Small intestine (tissue), 7 donors: ENCODE results near the gene HSPB7. TPM values are rescaled to one million over a fixed set of nuclear protein-coding genes. Genes with fewer than 3 reads are reported as not detected.
"Not testable (repeated sequence)": the region's sequence is repeated elsewhere in the genome, so short reads cannot be mapped to it uniquely, and the experiment has no call there.

Source experiments
- DNase-seq, 2 donors: peaks; one replicate each; pipeline versions ENCODE4 v3.0.0 to v3.0.0-alpha.2; 2013
- FAIRE-seq: peaks from 2 replicates; lab custom pipeline; 2012; peaks lifted over from hg19 to GRCh38; lab: Jason Lieb, UNC
- H3K27ac ChIP-seq, 3 donors: one replicate each; pipeline ENCODE4 v1.5.1; 2013; ENCODE audit warnings: low read length in 2 of 3, mild to moderate bottlenecking in 2 of 3, control low read depth in 1 of 3, inconsistent platforms in 1 of 3, low read depth in 1 of 3, moderate library complexity in 1 of 3
- H3K27me3 ChIP-seq, 3 donors: one replicate each; pipeline ENCODE4 v1.6.1; 2013; ENCODE audit warnings: low read length in 3 of 3, inconsistent platforms in 1 of 3; ENCODE audit not compliant: control insufficient read depth in 3 of 3, insufficient read depth in 3 of 3
- H3K36me3 ChIP-seq, 3 donors: one replicate each; pipeline ENCODE4 v1.6.1; 2013; ENCODE audit warnings: low read length in 3 of 3, inconsistent platforms in 1 of 3, low read depth in 1 of 3, mild to moderate bottlenecking in 1 of 3, moderate library complexity in 1 of 3; ENCODE audit not compliant: control insufficient read depth in 3 of 3, insufficient read depth in 2 of 3
- H3K4me1 ChIP-seq, 3 donors: one replicate each; pipeline ENCODE4 v1.6.1; 2013; ENCODE audit warnings: low read length in 2 of 3, inconsistent platforms in 1 of 3, low read depth in 1 of 3, mild to moderate bottlenecking in 1 of 3, moderate library complexity in 1 of 3; ENCODE audit not compliant: control insufficient read depth in 3 of 3, insufficient read depth in 2 of 3
- H3K4me3 ChIP-seq, 3 donors: one replicate each; pipeline ENCODE4 v1.5.1; 2013; ENCODE audit warnings: low read length in 3 of 3, control low read depth in 1 of 3, inconsistent platforms in 1 of 3, low read depth in 1 of 3, mild to moderate bottlenecking in 1 of 3, moderate library complexity in 1 of 3
- H3K9me3 ChIP-seq, 2 donors: one replicate each; pipeline ENCODE4 v1.6.1; 2013; ENCODE audit warnings: low read depth in 1 of 2, low read length in 1 of 2; ENCODE audit not compliant: control insufficient read depth in 2 of 2, insufficient read depth in 1 of 2
- WGBS, 3 donors: extraction: QIAGEN DNeasy Blood & Tissue Kit; methylation state at CpG; one replicate each; pipeline ENCODE4 v1.1.7; 2013; 5-methylcytosine and 5-hydroxymethylcytosine counted together
- polyA plus RNA-seq, 4 donors: library from polyadenylated mRNA; stranded (reverse) in 3 of 4; unstranded in 1 of 4; fragments of 200-250 nt in 3 of 4; fragments of 120-200 nt in 1 of 4; gene quantifications; one replicate each; pipeline versions ENCODE4 v1.2.1 to v1.2.3, GENCODE V29; 2013
- donor health status: healthy with polysubstance abuse.
- donor health status: control.
- donor health status: control.
- donor health status: Bipolar disorder and iron deficiency.
- donor health status: healthy.

HSPB7 gene
- polyA plus RNA-seq, 4 donors = 1.1 to 63.5 (median 14.1) TPM

DNA sequence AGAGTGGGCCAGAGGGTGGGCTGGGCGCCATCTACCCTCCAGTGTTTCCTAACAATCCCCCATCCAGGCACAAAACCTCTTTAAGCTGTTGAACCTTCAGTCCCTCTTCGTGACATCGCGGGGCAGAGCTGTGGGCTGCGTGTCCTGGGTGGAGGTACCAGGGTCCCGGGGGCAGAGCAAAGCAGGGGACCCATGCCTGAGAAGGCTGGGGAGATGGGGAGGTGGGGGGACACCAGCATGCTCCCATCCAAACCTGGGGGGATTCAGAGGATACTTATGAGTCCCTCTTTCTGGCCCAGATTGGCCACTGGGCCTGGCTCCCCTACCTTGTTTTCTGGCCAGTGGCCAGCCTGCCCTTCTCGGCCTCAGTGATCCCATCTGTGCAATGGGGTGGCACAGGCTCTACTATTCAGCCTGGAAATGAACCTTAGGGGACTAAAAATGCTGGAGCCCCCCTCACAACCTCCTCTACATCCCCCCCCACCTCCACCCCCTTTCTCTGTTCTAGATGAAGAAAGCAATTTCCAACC, 15.3 kb upstream of the HSPB7 start:
- not testable (repeated sequence) for H3K9me3 ChIP-seq, H3K4me1 ChIP-seq, H3K27ac ChIP-seq, H3K4me3 ChIP-seq, H3K36me3 ChIP-seq, H3K27me3 ChIP-seq, DNase-seq, FAIRE-seq
- WGBS, 3 donors = 57 to 68% (median 61%) methylated on average over 6 to 7 of the region's 7 CpGs

DNA sequence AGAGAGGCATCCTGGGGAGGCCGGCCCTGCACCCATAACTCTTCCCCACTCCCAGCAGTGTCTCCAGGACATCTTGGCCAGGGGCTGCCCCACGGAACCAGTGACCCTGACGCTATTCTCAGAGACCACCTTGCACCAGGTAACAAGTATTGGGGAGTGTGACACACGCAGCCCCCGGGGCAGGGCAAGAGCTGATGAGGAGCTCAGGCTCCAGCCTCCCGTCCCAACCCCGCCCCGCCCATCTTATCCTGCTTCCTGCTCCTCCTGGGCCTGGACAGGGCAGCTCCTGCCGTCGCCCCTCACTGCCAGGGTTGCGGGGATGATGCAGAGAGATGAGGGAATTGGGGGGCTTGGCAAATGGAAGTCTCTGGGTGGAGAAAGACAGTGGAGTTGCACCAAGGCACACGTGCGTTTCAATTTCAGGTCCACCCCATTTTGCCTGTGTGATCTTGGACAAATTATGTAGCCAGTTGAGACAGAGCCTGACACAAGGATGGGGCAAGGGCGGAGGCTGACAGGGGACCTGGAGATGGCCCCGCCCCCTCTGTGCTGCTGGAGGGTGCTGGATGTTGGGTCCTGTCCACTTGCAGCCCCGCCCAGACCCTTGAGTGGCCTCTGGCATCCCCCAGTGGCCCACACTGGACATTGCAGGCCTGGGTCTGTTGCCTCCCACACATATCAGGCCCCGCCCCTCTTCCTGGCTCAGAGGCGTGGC, 14.7 kb upstream of the HSPB7 start:
- DNase-seq (peak; percentile 67 to 83), FAIRE-seq (no peak)
- H3K4me1 ChIP-seq = peaks cover 0 to 4% (median 0%) of the 10 kb centered on the region in 3 donors
- peaks cover 3 to 9% (median 7%) of the 10 kb centered on the region in 3 donors for H3K27me3 ChIP-seq
- H3K36me3 ChIP-seq = no peaks in the 10 kb centered on the region
- H3K27ac ChIP-seq = no peak overlapping the region
- H3K4me3 ChIP-seq = no peak overlapping the region
- 30 to 46% (median 38%) methylated on average over 16 to 18 of the region's 18 CpGs for WGBS, 3 donors
- H3K9me3 ChIP-seq = no peaks in the 10 kb centered on the region

DNA sequence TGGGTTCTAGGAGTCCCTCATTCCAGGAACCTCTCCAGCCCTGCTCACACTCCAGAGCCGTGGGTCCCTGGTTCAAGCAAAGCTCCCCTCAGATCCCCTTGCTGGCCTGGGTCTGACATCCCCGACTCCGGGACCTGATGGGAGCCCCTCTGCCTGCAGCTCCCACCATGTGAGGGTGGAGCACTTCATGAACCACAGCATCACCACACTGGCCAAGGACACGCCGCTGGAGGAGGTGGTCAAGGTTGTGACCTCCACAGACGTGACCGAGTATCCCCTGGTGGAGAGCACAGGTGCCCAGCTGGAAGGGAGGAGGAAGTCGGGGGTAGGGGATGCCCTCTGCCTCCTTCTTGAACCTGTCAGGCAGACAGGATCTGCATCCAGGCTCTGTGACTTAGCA, 13.7 kb upstream of the HSPB7 start:
- H3K9me3 ChIP-seq = no peaks in the 10 kb centered on the region
- H3K36me3 ChIP-seq = no peaks in the 10 kb centered on the region
- DNase-seq (no peak), FAIRE-seq (no peak)
- H3K27ac ChIP-seq = no peak overlapping the region
- no peak overlapping the region for H3K4me3 ChIP-seq
- peaks cover 0 to 11% (median 0%) of the 10 kb centered on the region in 3 donors for H3K4me1 ChIP-seq
- WGBS, 3 donors = 71 to 87% (median 80%) methylated on average over 8 of the region's 8 CpGs
- peaks cover 3 to 9% (median 7%) of the 10 kb centered on the region in 3 donors for H3K27me3 ChIP-seq

DNA sequence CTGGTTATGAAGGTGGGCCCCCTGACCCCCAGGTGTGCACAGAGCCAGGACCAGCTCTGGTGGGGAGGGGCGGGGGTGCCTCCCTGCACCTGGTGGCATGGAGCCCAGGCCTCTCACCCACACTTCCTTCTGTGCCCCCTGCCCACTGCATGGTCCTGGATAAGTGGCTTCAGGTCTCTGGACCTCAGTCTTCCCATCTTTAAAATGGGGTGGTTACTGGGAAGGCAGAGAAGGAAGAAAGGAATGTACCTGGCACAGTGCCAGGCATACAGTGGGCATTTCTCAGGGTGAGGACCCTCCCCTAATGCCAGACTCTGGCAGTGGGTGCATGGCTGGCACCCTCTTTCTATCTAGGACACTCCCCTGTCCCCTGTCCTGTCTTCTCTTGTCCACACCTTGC, 11.4 kb upstream of the HSPB7 start:
- FAIRE-seq (no peak), DNase-seq (no peak)
- H3K27ac ChIP-seq = no peak overlapping the region
- peaks cover 3 to 9% (median 7%) of the 10 kb centered on the region in 3 donors for H3K27me3 ChIP-seq
- WGBS, 3 donors = 57 to 81% (median 80%) methylated on average over 1 of the region's 1 CpG
- no peak overlapping the region for H3K4me3 ChIP-seq
- H3K4me1 ChIP-seq = peaks cover 0 to 11% (median 0%) of the 10 kb centered on the region in 3 donors
- H3K36me3 ChIP-seq = no peaks in the 10 kb centered on the region
- H3K9me3 ChIP-seq = no peaks in the 10 kb centered on the region

DNA sequence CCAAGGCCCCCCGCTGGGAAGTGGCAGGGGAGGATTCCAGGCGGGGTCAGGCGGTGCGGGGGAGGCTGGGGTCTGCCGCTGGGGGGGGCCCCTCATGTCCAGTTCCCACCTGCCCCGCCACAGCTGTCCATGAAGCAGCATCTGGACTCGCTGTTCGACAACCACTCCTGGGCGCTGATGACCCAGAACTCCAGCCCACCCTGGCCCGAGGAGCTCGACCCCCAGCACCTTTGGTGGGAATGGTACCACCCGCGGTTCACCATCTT, 11.1 kb upstream of the HSPB7 start:
- not testable (repeated sequence) for H3K9me3 ChIP-seq, DNase-seq, H3K36me3 ChIP-seq, FAIRE-seq, H3K27ac ChIP-seq, H3K27me3 ChIP-seq, H3K4me3 ChIP-seq
- peaks cover 0 to 11% (median 0%) of the 10 kb centered on the region in 3 donors for H3K4me1 ChIP-seq
- 52 to 78% (median 75%) methylated on average over 6 to 13 of the region's 13 CpGs for whole genome bisulfite sequencing, 3 donors

DNA sequence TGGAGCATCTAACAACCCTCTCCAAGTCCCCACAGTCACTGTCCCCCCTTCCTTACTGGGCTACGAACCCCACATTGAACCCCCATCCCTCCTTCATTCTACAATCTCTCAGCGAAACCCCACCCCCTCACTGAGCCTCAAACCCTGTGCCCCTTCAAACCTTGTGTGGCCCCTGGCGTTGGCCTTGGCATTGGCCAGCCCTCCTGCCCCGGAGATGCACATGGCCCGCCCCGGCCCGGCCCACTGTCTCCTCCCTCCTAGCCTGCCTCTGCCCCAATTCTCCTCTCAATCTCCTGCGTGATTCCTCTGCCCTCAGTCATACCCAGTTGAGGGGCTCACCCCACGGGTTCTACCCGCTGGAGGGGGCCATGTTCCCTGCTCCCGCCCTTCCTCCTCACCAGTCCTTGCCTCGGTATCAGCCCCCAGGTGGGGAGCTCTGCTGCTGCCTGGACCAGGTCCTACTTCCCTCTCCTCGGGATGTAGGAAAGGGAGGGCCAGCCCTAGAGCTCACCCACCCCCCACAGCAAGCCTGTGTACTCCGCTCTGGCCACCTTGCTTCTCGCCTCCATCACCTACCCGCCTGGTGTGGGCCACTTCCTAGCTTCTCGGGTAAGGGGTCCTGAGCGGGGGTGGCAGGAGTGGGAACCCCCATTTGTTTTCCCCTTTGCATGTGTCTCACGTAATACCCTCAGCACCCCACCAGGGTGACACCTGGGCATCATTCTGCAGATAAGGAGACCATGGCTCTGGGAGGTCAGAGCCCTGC, 10.6 kb upstream of the HSPB7 start:
- Histone ChIP-seq H3K27me3 (peaks cover 3 to 9% (median 7%) of the 10 kb centered on the region in 3 donors), H3K9me3 (no peaks in the 10 kb centered on the region), H3K27ac (no peak overlapping the region), H3K36me3 (no peaks in the 10 kb centered on the region), H3K4me3 (no peak overlapping the region), H3K4me1 (peaks cover 0 to 11% (median 0%) of the 10 kb centered on the region in 3 donors)
- 40 to 66% (median 50%) methylated on average over 19 of the region's 19 CpGs for WGBS, 3 donors
- no peak for DNase-seq
- FAIRE-seq = no peak

DNA sequence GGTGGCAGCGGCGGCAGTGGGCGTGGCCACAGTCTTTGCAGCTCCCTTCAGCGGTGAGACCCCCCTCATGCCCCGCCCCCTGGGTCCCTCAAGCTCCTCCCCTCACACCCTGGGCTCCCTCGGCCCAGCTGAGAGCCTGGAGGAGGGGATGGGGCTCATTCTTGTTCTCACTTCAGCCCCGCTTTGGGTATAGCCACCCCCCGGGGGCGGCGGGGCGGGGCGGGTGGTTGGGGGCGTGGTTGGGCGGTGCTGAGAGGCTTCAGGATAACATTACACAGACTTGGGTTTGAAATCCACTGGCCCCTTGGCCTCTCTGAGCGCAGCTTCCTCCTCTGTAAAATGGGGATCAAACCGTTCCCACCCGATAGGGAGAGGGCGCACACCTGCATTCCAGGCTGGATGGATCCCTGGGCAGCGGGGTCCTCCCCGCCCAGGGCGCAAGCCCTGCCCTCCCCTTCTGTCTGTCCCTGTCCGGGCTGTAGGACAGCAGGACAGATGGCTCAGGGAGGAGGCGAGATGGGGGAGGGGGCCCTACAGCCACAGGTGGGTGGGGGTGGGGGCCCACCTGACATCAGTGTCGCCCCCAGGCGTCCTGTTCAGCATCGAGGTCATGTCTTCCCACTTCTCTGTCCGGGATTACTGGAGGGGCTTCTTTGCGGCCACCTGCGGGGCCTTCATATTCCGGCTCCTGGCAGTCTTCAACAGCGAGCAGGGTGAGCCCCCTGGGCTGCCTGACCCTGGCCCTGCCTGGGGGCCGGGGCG, 9.1 kb upstream of the HSPB7 start:
- peak in 1 of 2 donors; percentile 30 for DNase-seq

DNA sequence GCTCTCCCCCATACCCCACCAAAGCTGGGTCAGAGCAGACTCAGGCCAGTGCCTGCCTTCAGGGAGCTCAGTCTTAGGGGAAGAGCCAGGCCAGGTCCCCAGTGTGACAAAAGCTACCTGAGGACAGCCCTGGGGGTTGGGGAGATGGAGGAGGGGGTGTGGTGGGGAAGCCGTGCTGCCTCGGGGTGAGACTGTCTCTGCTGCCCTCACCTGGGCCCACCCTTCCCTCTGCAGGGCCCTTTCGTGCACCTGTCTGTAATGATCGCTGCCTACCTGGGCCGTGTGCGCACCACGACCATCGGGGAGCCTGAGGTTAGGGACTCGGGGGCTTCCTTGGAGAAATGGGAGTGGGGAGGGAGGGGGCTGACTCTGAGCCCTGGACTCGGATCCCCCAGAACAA, 8.5 kb upstream of the HSPB7 start:
- FAIRE-seq, H3K36me3 ChIP-seq, H3K27ac ChIP-seq, H3K27me3 ChIP-seq, DNase-seq, H3K9me3 ChIP-seq, H3K4me3 ChIP-seq: not testable (repeated sequence)
- 23 to 38% (median 28%) methylated on average over 9 of the region's 10 CpGs for WGBS, 3 donors
- H3K4me1 ChIP-seq = peaks cover 0 to 16% (median 0%) of the 10 kb centered on the region in 3 donors

More for the DNA sequence above, 9.1 kb upstream of the HSPB7 start:
- peaks cover 3 to 9% (median 7%) of the 10 kb centered on the region in 3 donors for H3K27me3 ChIP-seq
- H3K27ac ChIP-seq = no peak overlapping the region
- no peaks in the 10 kb centered on the region for H3K9me3 ChIP-seq
- 6 to 13% (median 12%) methylated on average over 27 to 33 of the region's 33 CpGs for WGBS, 3 donors
- no peak overlapping the region for H3K4me3 ChIP-seq
- FAIRE-seq = no peak
- no peaks in the 10 kb centered on the region for H3K36me3 ChIP-seq
- peaks cover 0 to 10% (median 0%) of the 10 kb centered on the region in 3 donors for H3K4me1 ChIP-seq
